GM12875 (cell line): ENCODE results near the gene UBAC2.

ENCODE experiments used
- H3K4me3 ChIP-seq: one replicate; pipeline ENCODE4 v1.5.1; 2011; ENCODE audit warnings: low read depth, low read length, control low read depth
- CTCF ChIP-seq: IDR thresholded peaks from 2 replicates; pipeline ENCODE4 v1.5.1; 2011; ENCODE audit warnings: low read depth, mild to moderate bottlenecking, control low read depth, inconsistent platforms, low read length, moderate library complexity, borderline replicate concordance; ENCODE audit not compliant: insufficient read depth

The UBAC2 gene

DNA sequence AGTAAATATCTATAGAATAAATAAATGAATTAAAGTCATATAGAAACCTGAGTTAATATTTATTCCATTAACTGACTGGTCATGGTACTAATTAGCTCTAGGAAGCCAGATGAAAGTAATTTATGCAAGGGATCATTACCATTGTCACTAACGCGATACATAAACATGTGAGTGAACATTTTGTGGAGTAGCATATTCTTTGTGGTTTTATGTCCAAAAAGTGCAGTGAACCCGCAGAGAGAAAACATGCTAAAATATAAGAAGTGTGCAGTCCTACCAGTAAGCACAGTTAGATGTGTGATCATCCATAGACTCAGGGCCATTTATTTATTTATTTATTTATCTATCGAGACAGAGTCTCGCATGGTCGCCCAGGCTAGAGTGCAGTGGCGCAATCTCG, 104.9 kb downstream of the UBAC2 start:
- peak overlapping the region; percentile 57 for H3K4me3 ChIP-seq
- no peak for TF ChIP-seq CTCF

DNA sequence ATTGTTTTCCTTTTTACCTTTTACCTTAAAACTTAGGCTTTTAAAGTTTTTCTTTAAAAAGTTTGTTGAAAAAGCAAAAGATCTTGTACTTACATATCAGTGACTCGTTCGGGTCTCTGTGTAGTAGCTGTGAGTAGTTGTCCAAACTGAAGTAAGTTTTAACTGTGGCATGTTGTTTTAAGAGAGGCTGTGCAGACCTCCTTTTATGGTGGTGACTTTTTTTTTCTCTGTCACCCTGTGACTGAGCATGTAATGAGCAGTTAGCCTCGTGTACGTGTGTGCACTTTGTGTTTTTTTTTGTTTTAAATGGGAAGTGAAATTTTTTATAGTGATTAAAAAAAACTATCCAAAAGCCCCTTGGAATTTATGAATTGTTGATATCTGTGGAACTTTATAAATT, 106.6 kb downstream of the UBAC2 start, which contains the start of gene GPR183:
Gene GPR183 (minus strand): TSS at position 153 of the 400 bp plus-strand sequence. CDS start 11,254 bp downstream, outside the sequence.
- TF ChIP-seq CTCF, result no peak
- peak within 1 kb of the TSS; percentile 57 for H3K4me3 ChIP-seq

GRCh38 chr13:99307648-99308339, 107.1 kb downstream of the UBAC2 start:
- H3K4me3 ChIP-seq, result no peak overlapping the region
- no peak for TF ChIP-seq CTCF

DNA sequence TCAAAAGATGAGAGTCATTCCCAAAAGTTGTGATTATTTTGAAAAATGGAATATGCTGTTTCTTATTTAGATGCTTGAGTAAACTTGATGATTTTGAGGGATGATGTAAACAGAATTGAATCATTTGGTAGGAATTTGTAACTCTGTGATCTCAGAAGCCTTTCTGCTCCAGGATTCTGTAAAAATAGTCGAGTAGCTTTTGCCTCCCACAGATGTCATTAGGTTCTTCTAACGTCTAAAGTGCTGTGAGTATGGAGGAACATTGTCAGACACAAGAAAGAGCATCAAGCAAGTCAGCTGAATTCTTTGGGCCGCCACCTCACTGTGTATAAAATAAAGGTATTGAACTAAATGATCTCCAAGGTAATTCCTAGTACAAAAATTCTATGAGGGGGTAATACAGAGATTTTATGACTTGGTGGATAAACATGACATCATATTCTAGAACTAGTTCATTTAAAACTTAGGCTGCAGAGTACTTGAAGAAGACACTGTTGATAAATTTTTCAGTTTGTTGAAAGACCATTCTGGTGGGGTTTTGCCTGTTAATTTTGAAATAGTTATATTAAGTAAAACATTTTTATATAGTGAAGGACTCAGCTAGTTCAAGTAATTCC, 107.9 kb downstream of the UBAC2 start:
- no peak overlapping the region for H3K4me3 ChIP-seq
- no peak for TF ChIP-seq CTCF

DNA sequence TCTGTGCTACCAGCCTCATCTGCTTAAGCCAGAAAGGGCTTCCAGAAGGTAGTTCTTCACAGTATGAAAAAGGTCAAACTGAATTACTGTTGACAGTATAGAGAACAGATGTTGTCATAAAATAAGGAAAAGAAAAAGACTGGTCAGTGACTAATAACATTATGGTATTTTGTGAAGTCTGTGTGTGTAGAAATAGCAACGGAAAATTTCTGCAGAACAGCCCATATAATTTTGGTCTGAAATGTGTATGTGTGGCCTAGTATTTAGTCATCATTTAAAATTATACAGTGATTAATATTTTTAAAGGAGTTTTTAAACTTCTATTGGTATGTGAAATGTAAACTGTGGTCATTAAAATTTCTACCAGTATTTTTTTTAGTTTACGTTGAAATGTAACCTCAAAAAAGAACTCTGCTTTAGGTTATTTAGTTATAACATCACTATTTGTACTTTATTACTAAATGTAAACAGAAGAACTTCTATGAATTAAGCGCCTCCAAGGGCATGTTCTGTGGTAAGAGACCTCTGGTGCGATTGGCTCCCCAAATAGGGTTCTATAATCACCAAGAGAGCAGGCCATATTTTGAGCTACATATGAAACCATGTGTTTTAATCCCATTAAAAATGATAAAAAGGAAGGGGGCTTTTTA, 109.9 kb downstream of the UBAC2 start:
- no peak for TF ChIP-seq CTCF

DNA sequence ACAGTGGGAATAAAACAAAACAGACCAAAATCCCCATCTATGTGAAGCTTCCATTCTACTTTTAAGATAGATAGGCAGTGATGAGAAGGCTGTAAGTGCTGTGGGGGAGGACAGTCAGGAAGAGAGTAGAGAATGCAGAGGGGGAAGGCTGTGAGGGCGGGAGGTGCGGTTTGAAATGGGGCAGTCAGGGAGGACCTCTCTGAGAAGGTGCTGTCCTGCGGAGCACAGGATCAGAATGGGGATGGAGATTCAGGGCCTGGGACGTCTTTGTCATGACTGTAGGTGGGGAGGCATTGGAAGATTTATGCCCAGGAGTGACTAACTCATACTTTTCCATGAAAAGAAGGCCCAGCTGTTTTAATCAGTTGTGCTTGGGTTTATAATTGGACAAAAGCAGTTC, 110.5 kb downstream of the UBAC2 start:
- no peak for TF ChIP-seq CTCF
- H3K4me3 ChIP-seq, result no peak overlapping the region

More for the DNA sequence above, 109.9 kb downstream of the UBAC2 start:
- H3K4me3 ChIP-seq, result no peak overlapping the region
